GM23338 (cell line): ENCODE measurements around the gene ZXDC. TPM values are rescaled to one million over a fixed set of nuclear protein-coding genes. Genes with fewer than 3 reads are reported as not detected.

ENCODE experiments used
- ATAC-seq: fragments of 200-7000 bp; cut with Tn5 transposase; 3 replicates; pipeline ENCODE4 v1.9.1; 2020
- DNase-seq: peaks from one replicate; pipeline ENCODE4 v3.0.0-alpha.2; 2015; ENCODE audit warnings: low spot score
- H2AFZ ChIP-seq: fragments of 200-600 bp; sonication (generic); 2 replicates; pipeline ENCODE4 v1.8.0; 2016; ENCODE audit warnings: antibody characterized with exemption, mild to moderate bottlenecking, moderate library complexity
- H3F3A ChIP-seq: fragments of 200-600 bp; sonication (generic); replicated peaks from 2 replicates; pipeline ENCODE4 v1.8.0; 2017; ENCODE audit warnings: antibody characterized with exemption, mixed run types, low read depth
- H3K27ac ChIP-seq: fragments of 200-600 bp; sonication (generic); 2 replicates; pipeline ENCODE4 v1.6.1; 2016; ENCODE audit warnings: low read depth
- H3K27me3 ChIP-seq: fragments of 200-600 bp; sonication (generic); 2 replicates; pipeline ENCODE4 v1.8.0; 2016; ENCODE audit warnings: mild to moderate bottlenecking, mixed run types, moderate library complexity; ENCODE audit not compliant: insufficient read depth
- H3K36me3 ChIP-seq: fragments of 200-600 bp; sonication (generic); 2 replicates; pipeline ENCODE4 v1.8.0; 2016; ENCODE audit warnings: mild to moderate bottlenecking; ENCODE audit not compliant: insufficient read depth
- H3K4me1 ChIP-seq: fragments of 200-600 bp; sonication (generic); 2 replicates; pipeline ENCODE4 v1.8.0; 2016; ENCODE audit warnings: mild to moderate bottlenecking, moderate library complexity; ENCODE audit not compliant: insufficient read depth
- H3K4me2 ChIP-seq: fragments of 200-600 bp; sonication (generic); 2 replicates; pipeline ENCODE4 v1.7.1; 2017; ENCODE audit warnings: mixed run types
- H3K4me3 ChIP-seq: fragments of 200-600 bp; sonication (generic); 2 replicates; pipeline ENCODE4 v1.6.1; 2016; ENCODE audit warnings: mixed run types
- H3K79me2 ChIP-seq: fragments of 200-600 bp; sonication (generic); replicated peaks from 2 replicates; pipeline ENCODE4 v1.8.0; 2017; ENCODE audit warnings: mild to moderate bottlenecking; ENCODE audit not compliant: insufficient read depth
- H3K9me2 ChIP-seq: fragments of 200-600 bp; sonication (generic); 2 replicates; pipeline ENCODE4 v1.8.0; 2017; ENCODE audit not compliant: insufficient read depth
- H4K20me1 ChIP-seq: fragments of 200-600 bp; sonication (generic); replicated peaks from 2 replicates; pipeline ENCODE4 v1.8.0; 2017; ENCODE audit warnings: mild to moderate bottlenecking; ENCODE audit not compliant: insufficient read depth
- H3K27ac Mint-ChIP-seq: 2 replicates; pipeline ENCODE4 v1.8.0; 2020; ENCODE audit warnings: inconsistent platforms, mild to moderate bottlenecking, moderate library complexity, mixed read lengths
- H3K27me3 Mint-ChIP-seq: 3 replicates; pipeline ENCODE4 v1.8.0; 2022; ENCODE audit warnings: low read depth, mild to moderate bottlenecking, moderate library complexity, mixed read lengths, inconsistent platforms; ENCODE audit not compliant: insufficient read depth, poor library complexity
- H3K36me3 Mint-ChIP-seq: 3 replicates; pipeline ENCODE4 v1.8.0; 2021; ENCODE audit warnings: low read depth, mild to moderate bottlenecking, inconsistent platforms, moderate library complexity, mixed read lengths
- H3K4me1 Mint-ChIP-seq: 3 replicates; pipeline ENCODE4 v1.8.0; 2020; ENCODE audit warnings: mild to moderate bottlenecking, inconsistent platforms, mixed read lengths
- H3K4me3 Mint-ChIP-seq: 3 replicates; pipeline ENCODE4 v1.8.0; 2021; ENCODE audit warnings: moderate library complexity, mild to moderate bottlenecking, inconsistent platforms, mixed read lengths
- H3K9me3 Mint-ChIP-seq: 3 replicates; pipeline ENCODE4 v1.8.0; 2020; ENCODE audit warnings: moderate library complexity, mild to moderate bottlenecking, inconsistent platforms, mixed read lengths
- CREB1 ChIP-seq: fragments of 250-450 bp; sonication (Bioruptor Pico); IDR thresholded peaks from 2 replicates; pipeline ENCODE4 v1.5.0; 2020; ENCODE audit warnings: low read depth, mild to moderate bottlenecking, moderate library complexity
- CTCF ChIP-seq, 2 experiments: fragments of 200-600 bp in 1 of 2; sonication (generic) in 1 of 2; conservative IDR thresholded peaks; 2 replicates each; pipeline versions ENCODE4 v1.5.1 to v1.6.1; 2016 to 2017; ENCODE audit warnings: antibody characterized with exemption in 2 of 2, low read depth in 2 of 2, mild to moderate bottlenecking in 2 of 2, moderate library complexity in 1 of 2
- ETS1 ChIP-seq: IDR thresholded peaks from 2 replicates; pipeline ENCODE4 v1.6.1; 2016; ENCODE audit warnings: antibody characterized with exemption
- EZH2 ChIP-seq: fragments of 200-600 bp; sonication (generic); IDR thresholded peaks from one replicate; pipeline ENCODE4 v1.8.0; 2017; ENCODE audit warnings: antibody characterized with exemption, mild to moderate bottlenecking, low read depth; ENCODE audit not compliant: unreplicated experiment
- EZH2phosphoT487 ChIP-seq: fragments of 200-600 bp; sonication (generic); IDR thresholded peaks from one replicate; pipeline ENCODE4 v1.8.1; 2018; ENCODE audit warnings: antibody characterized with exemption; ENCODE audit not compliant: unreplicated experiment
- JUNB ChIP-seq: IDR thresholded peaks from one replicate; pipeline ENCODE4 v1.6.1; 2016; ENCODE audit warnings: antibody characterized with exemption; ENCODE audit not compliant: unreplicated experiment
- NANOG ChIP-seq: IDR thresholded peaks from 2 replicates; pipeline ENCODE4 v1.6.1; 2016; ENCODE audit warnings: antibody characterized with exemption, borderline replicate concordance
- POLR2AphosphoS5 ChIP-seq: IDR thresholded peaks from 2 replicates; pipeline ENCODE4 v1.6.1; 2016; ENCODE audit warnings: antibody characterized with exemption, low read depth
- REST ChIP-seq: IDR thresholded peaks from one replicate; pipeline ENCODE4 v1.6.1; 2018; ENCODE audit warnings: antibody characterized with exemption; ENCODE audit not compliant: unreplicated experiment
- STAT1 ChIP-seq: IDR thresholded peaks from one replicate; pipeline ENCODE4 v1.6.1; 2016; ENCODE audit warnings: antibody characterized with exemption; ENCODE audit not compliant: unreplicated experiment
- ZNF114 ChIP-seq: fragments of 250-450 bp; sonication (Bioruptor Pico); IDR thresholded peaks from 2 replicates; pipeline ENCODE4 v1.5.0; 2020; ENCODE audit warnings: mild to moderate bottlenecking, moderate library complexity
- ZNF331 ChIP-seq: fragments of 250-450 bp; sonication (Bioruptor Pico); IDR thresholded peaks from 2 replicates; pipeline ENCODE4 v1.5.0; 2020; ENCODE audit warnings: low read depth, mild to moderate bottlenecking, moderate library complexity
- ZNF462 ChIP-seq: fragments of 250-450 bp; sonication (Bioruptor Pico); IDR thresholded peaks from 2 replicates; pipeline ENCODE4 v1.5.0; 2020; ENCODE audit warnings: mild to moderate bottlenecking, moderate library complexity
- polyA plus RNA-seq: library from polyadenylated mRNA; unstranded; fragments of >200 nt; fragmentation: Nextera tagmentation; extraction: Ambion mirVana; gene quantifications from 2 replicates; pipeline ENCODE4 v1.2.1, GENCODE V29; 2016
- total RNA-seq: library from RNA; depleted of rRNA; stranded (reverse); fragments of >200 nt; shearing (Covaris generic); gene quantifications from 2 replicates; pipeline ENCODE4 v1.2.3, GENCODE V29; 2014

Gene ZXDC
- total and polyA plus RNA-seq, 2 experiments from 2014 or later = 5.7 to 45.1 TPM

GRCh38 chr3:126480206-126480605 is 4.5 kb upstream of the ZXDC start:
- Mint-ChIP-seq H3K27me3 (peaks cover 2% of the 10 kb centered on the region), H3K27ac (no peak overlapping the region), H3K4me3 (no peak overlapping the region), H3K9me3 (no peaks in the 10 kb centered on the region; the same call in 2 of the 3 replicates), H3K36me3 (no peaks in the 10 kb centered on the region; the same call in 2 of the 3 replicates), H3K4me1 (peaks cover 33% of the 10 kb centered on the region)
- Histone ChIP-seq H3K4me1 (peaks cover 11% of the 10 kb centered on the region), H4K20me1 (no peaks in the 10 kb centered on the region), H2AFZ (no peak overlapping the region), H3K27me3 (no peaks in the 10 kb centered on the region), H3K9me2 (no peaks in the 10 kb centered on the region), H3K4me2 (no peak overlapping the region), H3K4me3 (no peak overlapping the region), H3K79me2 (no peaks in the 10 kb centered on the region), H3K36me3 (no peaks in the 10 kb centered on the region), H3K27ac (no peak overlapping the region), H3F3A (no peaks in the 10 kb centered on the region)
- DNase-seq (no peak), ATAC-seq (no peak)
- TF ChIP-seq JUNB (no peak), ZNF114 (CRISPR knock-in tag) (no peak), EZH2 (no peak), ETS1 (no peak), EZH2phosphoT487 (no peak), POLR2AphosphoS5 (no peak), CTCF (conservative IDR thresholded peaks at IDR 0.05; ENCODE audit: low read depth in 2 of 2) (no peak), REST (no peak), NANOG (no peak), ZNF462 (no peak), CREB1 (no peak), STAT1 (no peak), ZNF331 (CRISPR knock-in tag) (no peak)
